ENCODE data around the gene ATP8B1.

DNA sequence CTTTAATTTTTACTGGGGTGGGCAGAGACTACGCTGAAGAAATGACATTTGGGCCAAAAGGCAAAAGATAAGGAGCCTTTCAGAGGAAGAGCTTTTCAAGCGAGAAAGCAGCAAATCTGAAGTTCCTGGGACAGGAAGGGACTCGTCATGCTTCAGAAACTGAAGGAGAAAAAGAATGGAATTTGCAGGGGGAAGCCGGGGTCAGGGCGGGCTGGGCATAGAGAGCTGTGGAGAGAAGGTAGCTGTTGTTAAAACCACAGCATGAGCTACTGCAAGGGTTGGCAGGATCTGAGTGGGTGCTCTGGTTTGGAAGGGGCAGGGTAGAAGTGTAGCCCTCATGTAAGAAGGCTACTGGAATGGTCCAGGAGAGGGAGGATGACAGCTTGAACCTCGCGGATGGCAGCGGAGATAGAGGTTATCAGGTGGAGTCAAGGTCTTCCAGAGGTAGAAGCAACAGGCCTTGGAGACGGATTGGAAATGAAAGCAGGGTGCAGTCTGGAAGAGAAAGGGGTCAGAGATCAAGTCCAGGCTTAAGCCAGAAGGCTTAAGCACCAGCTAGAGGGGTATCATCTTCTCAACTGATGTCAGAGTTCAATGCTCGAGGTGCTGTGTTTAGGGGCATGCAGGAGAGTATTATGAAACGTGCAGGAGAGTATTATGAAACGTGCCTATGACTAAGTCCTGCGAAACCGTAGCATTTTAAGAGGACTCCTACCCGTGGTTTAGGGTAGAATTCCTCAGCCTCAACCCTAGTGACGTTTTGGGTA lies 18.9 kb downstream of the ATP8B1 start:
- TF ChIP-seq, protein P1, sequence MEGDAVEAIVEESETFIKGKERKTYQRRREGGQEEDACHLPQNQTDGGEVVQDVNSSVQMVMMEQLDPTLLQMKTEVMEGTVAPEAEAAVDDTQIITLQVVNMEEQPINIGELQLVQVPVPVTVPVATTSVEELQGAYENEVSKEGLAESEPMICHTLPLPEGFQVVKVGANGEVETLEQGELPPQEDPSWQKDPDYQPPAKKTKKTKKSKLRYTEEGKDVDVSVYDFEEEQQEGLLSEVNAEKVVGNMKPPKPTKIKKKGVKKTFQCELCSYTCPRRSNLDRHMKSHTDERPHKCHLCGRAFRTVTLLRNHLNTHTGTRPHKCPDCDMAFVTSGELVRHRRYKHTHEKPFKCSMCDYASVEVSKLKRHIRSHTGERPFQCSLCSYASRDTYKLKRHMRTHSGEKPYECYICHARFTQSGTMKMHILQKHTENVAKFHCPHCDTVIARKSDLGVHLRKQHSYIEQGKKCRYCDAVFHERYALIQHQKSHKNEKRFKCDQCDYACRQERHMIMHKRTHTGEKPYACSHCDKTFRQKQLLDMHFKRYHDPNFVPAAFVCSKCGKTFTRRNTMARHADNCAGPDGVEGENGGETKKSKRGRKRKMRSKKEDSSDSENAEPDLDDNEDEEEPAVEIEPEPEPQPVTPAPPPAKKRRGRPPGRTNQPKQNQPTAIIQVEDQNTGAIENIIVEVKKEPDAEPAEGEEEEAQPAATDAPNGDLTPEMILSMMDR (conservative IDR thresholded peaks at IDR 0.05; ENCODE audit: low read depth in 2 of 2): no peak
- no peak for TF ChIP-seq REST (IDR thresholded peaks at IDR 0.05; ENCODE audit: unreplicated experiment)
- TF ChIP-seq POLR2AphosphoS5 (IDR thresholded peaks at IDR 0.05; ENCODE audit: low read depth): no peak
- TF ChIP-seq EZH2phosphoT487 (IDR thresholded peaks at IDR 0.05; ENCODE audit: unreplicated experiment): no peak
- TF ChIP-seq CREB1 (CRISPR knock-in tag; IDR thresholded peaks at IDR 0.05; ENCODE audit: low read depth): no peak
- no peak for TF ChIP-seq EZH2 (IDR thresholded peaks at IDR 0.05; ENCODE audit: low read depth, unreplicated experiment)
